Peyer's patch (tissue), 4 donors: ENCODE results near the gene AKT1.

Experiments
- CTCF ChIP-seq, 6 experiments: fragments of 450-650 bp in 4 of 6; fragments of 200-600 bp in 2 of 6; sonication (generic) in 1 of 6; IDR thresholded peaks; one replicate each; pipeline ENCODE4 v1.5.1; 2017 to 2019; ENCODE audit warnings: antibody characterized with exemption in 6 of 6, mild to moderate bottlenecking in 3 of 6, moderate library complexity in 1 of 6
- POLR2A ChIP-seq, 2 donors: fragments of 450-650 bp; IDR thresholded peaks; one replicate each; pipeline ENCODE4 v1.5.1; 2017; ENCODE audit warnings: antibody characterized with exemption in 2 of 2, mild to moderate bottlenecking in 2 of 2, moderate library complexity in 2 of 2

GRCh38 chr14:104739026-104739425, 56.5 kb downstream of the AKT1 start:
- no peak for TF ChIP-seq POLR2A (IDR thresholded peaks at IDR 0.05)
- no peak for TF ChIP-seq CTCF (IDR thresholded peaks at IDR 0.05)
